ENCODE measurements around the gene IFT80. TPM values are rescaled to one million over a fixed set of nuclear protein-coding genes. Genes with fewer than 3 reads are reported as not detected.

The IFT80 gene
- total and polyA plus RNA-seq, 10 of the 15 experiments (the other 5 are each of a cell fraction or from before 2014, with no cell fraction given) = 6.5 to 21.5 (median 14.1) TPM

DNA sequence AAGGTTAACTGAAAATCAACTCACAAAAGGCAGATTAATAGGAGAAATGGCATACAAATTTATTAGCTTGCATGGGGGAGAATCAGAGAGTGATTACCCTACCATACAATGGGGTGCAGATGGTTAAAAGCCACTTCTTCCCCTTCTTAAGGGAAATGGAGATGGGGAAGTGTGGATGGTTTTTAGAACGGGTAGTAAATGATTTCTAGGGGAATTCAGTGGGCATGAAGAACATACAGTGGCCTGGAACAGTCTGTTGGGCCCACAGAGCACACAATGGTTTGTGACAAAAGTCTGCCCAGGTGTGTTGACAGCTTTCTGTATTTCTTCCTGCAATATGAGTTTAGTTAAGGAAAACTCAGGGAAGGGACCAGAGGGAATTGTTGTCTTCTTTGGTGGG lies 112.8 kb downstream of the IFT80 start:
- H3K4me3 ChIP-seq = no peak overlapping the region
- H3K4me2 ChIP-seq (ENCODE audit: control insufficient read depth, insufficient read depth) = no peak overlapping the region
- SMC1A ChIA-PET (ENCODE audit: uncharacterized antibody, unreplicated experiment) = no interaction called here
- no peaks in the 10 kb centered on the region for H3K4me1 ChIP-seq (ENCODE audit: control insufficient read depth, insufficient read depth, low read length)
- ATAC-seq (no peak), FAIRE-seq (no peak), DNase-seq (ENCODE audit: low read depth, low spot score) (no peak)
- POLR2A ChIA-PET = no interaction called here
- TF ChIP-seq RB1 (IDR thresholded peaks at IDR 0.05; ENCODE audit: borderline replicate concordance) (no peak), HDAC2 (IDR thresholded peaks at IDR 0.05) (no peak), RELA (IDR thresholded peaks at IDR 0.05; ENCODE audit: borderline replicate concordance, partially characterized antibody) (no peak), DPF2 (IDR thresholded peaks at IDR 0.05) (no peak), ZNF384 (IDR thresholded peaks at IDR 0.05; ENCODE audit: borderline replicate concordance, low read depth, low read length) (no peak), RCOR1 (conservative IDR thresholded peaks at IDR 0.05; ENCODE audit: low read depth, low read length) (no peak)
- RAD21 ChIA-PET (ENCODE audit: unreplicated experiment) = no interaction called here
- no peaks in the 10 kb centered on the region for H3K79me2 ChIP-seq (ENCODE audit: control insufficient read depth, insufficient read depth, low read length)
- no TSS peak for BruUV-seq (replicated peaks)
- no peak overlapping the region for H3K9ac ChIP-seq (ENCODE audit: control insufficient read depth, insufficient read depth, low read length)
- no peak overlapping the region for H3K27ac ChIP-seq (ENCODE audit: control insufficient read depth, insufficient read depth)
- 43% methylated on average over 1 of the region's 1 CpG for WGBS (ENCODE audit: insufficient coverage, insufficient replicate concordance, low lambda C conversion rate, missing lambda C conversion rate)
- no peak overlapping the region for H2AFZ ChIP-seq (ENCODE audit: control insufficient read depth, low read depth, low read length)
- no peaks in the 10 kb centered on the region for H4K20me1 ChIP-seq (ENCODE audit: control insufficient read depth, insufficient read depth)
- in situ Hi-C loops (cut with MboI) (no loop called here), intact Hi-C loops (cut with micrococcal nuclease; ENCODE audit: unreplicated experiment) (no loop called here)
- no peaks in the 10 kb centered on the region for H3K27me3 ChIP-seq (replicated peaks in 1 of 2; ENCODE audit: control insufficient read depth in 2 of 2, insufficient read depth in 2 of 2, low read length in 1 of 2)
- no peaks in the 10 kb centered on the region for H3K36me3 ChIP-seq (ENCODE audit: control insufficient read depth in 2 of 2, insufficient read depth in 2 of 2, low read length in 1 of 2)
- H3K9me3 ChIP-seq (replicated peaks; ENCODE audit: control insufficient read depth, insufficient read depth, low read length) = no peaks in the 10 kb centered on the region
- CTCF ChIA-PET = interaction anchor here (0.6 kb wide), 1 partner anchor 22 kb away, joined by 4 read pairs; no protein-coding TSS in a partner anchor

DNA sequence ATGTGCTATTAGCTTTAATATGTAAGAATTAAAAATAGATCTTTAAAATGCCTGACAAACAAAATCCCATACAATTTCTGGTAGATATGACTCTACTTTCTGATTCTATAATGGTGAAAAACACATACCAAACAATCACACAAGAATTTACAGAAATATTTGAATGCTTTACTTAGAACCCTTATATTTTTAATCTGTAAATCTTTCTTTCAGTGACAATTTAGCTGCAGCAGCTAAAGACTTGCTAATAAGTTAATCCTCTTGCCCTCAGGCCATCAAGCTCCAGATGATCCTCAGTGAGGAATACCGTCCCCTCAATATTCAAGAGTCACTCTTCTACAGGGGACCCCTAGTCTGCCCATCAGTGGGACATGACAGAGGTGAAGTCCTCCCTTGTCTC lies 118.2 kb downstream of the IFT80 start:
- H3K4me1 ChIP-seq (ENCODE audit: control insufficient read depth, insufficient read depth, low read length) = no peaks in the 10 kb centered on the region
- ChIA-PET SMC1A (ENCODE audit: uncharacterized antibody, unreplicated experiment) (interaction anchor here (1.2 to 2.7 kb wide), 3 partner anchors 9 to 17 kb away, joined by 3 to 8 read pairs (median 3); no protein-coding TSS in a partner anchor), POLR2A (no interaction called here), CTCF (interaction anchor here (1.5 kb wide), 1 partner anchor 9 kb away, joined by 6 read pairs; no protein-coding TSS in a partner anchor), RAD21 (ENCODE audit: unreplicated experiment) (no interaction called here)
- H2AFZ ChIP-seq (ENCODE audit: control insufficient read depth, low read depth, low read length) = no peak overlapping the region
- no peak overlapping the region for H3K4me2 ChIP-seq (ENCODE audit: control insufficient read depth, insufficient read depth)
- no peaks in the 10 kb centered on the region for H3K79me2 ChIP-seq (ENCODE audit: control insufficient read depth, insufficient read depth, low read length)
- in situ Hi-C loops (cut with MboI) = no loop called here
- no TSS peak for BruUV-seq (replicated peaks)
- H3K27ac ChIP-seq (ENCODE audit: control insufficient read depth, insufficient read depth) = no peak overlapping the region
- no peak for DNase-seq (ENCODE audit: low read depth, low spot score)
- no peaks in the 10 kb centered on the region for H3K36me3 ChIP-seq (ENCODE audit: control insufficient read depth in 2 of 2, insufficient read depth in 2 of 2, low read length in 1 of 2)
- H4K20me1 ChIP-seq (ENCODE audit: control insufficient read depth, insufficient read depth) = no peaks in the 10 kb centered on the region
- no peak for ATAC-seq
- no peaks in the 10 kb centered on the region for H3K27me3 ChIP-seq (replicated peaks in 1 of 2; ENCODE audit: control insufficient read depth in 2 of 2, insufficient read depth in 2 of 2, low read length in 1 of 2)
- intact Hi-C loops (cut with micrococcal nuclease; ENCODE audit: unreplicated experiment) = no loop called here
- H3K9ac ChIP-seq (ENCODE audit: control insufficient read depth, insufficient read depth, low read length) = no peak overlapping the region
- FAIRE-seq = no peak
- no peaks in the 10 kb centered on the region for H3K9me3 ChIP-seq (replicated peaks; ENCODE audit: control insufficient read depth, insufficient read depth, low read length)
- WGBS (ENCODE audit: insufficient coverage, insufficient replicate concordance, low lambda C conversion rate, missing lambda C conversion rate) = 93% methylated on average over 1 of the region's 1 CpG
- H3K4me3 ChIP-seq = no peak overlapping the region
- TF ChIP-seq SRF (IDR thresholded peaks at IDR 0.05; ENCODE audit: low read depth in 2 of 2, low read length in 2 of 2) (no peak), POLR2AphosphoS5 (IDR thresholded peaks at IDR 0.05; ENCODE audit: low read length) (no peak), RUNX3 (IDR thresholded peaks at IDR 0.05; ENCODE audit: low read length) (no peak), FOS (IDR thresholded peaks at IDR 0.05; ENCODE audit: borderline replicate concordance, extremely low read depth, insufficient read length) (no peak), HDAC2 (IDR thresholded peaks at IDR 0.05) (no peak), POU2F2 (IDR thresholded peaks at IDR 0.05; ENCODE audit: borderline replicate concordance, low read depth, low read length) (no peak), PAX5 (IDR thresholded peaks at IDR 0.05; ENCODE audit: borderline replicate concordance, low read depth, low read length) (no peak)
- TF ChIP-seq, protein P1, sequence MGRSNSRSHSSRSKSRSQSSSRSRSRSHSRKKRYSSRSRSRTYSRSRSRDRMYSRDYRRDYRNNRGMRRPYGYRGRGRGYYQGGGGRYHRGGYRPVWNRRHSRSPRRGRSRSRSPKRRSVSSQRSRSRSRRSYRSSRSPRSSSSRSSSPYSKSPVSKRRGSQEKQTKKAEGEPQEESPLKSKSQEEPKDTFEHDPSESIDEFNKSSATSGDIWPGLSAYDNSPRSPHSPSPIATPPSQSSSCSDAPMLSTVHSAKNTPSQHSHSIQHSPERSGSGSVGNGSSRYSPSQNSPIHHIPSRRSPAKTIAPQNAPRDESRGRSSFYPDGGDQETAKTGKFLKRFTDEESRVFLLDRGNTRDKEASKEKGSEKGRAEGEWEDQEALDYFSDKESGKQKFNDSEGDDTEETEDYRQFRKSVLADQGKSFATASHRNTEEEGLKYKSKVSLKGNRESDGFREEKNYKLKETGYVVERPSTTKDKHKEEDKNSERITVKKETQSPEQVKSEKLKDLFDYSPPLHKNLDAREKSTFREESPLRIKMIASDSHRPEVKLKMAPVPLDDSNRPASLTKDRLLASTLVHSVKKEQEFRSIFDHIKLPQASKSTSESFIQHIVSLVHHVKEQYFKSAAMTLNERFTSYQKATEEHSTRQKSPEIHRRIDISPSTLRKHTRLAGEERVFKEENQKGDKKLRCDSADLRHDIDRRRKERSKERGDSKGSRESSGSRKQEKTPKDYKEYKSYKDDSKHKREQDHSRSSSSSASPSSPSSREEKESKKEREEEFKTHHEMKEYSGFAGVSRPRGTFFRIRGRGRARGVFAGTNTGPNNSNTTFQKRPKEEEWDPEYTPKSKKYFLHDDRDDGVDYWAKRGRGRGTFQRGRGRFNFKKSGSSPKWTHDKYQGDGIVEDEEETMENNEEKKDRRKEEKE (IDR thresholded peaks at IDR 0.05) = no peak

All from GM12878 (cell line).